ENCODE data around the gene PDYN.

DNA sequence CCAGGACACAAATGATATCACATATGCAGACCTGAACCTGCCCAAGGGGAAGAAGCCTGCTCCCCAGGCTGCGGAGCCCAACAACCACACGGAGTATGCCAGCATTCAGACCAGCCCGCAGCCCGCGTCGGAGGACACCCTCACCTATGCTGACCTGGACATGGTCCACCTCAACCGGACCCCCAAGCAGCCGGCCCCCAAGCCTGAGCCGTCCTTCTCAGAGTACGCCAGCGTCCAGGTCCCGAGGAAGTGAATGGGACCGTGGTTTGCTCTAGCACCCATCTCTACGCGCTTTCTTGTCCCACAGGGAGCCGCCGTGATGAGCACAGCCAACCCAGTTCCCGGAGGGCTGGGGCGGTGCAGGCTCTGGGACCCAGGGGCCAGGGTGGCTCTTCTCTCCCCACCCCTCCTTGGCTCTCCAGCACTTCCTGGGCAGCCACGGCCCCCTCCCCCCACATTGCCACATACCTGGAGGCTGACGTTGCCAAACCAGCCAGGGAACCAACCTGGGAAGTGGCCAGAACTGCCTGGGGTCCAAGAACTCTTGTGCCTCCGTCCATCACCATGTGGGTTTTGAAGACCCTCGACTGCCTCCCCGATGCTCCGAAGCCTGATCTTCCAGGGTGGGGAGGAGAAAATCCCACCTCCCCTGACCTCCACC, 56.4 kb downstream of the PDYN start:
- TF ChIP-seq CTCF (IDR thresholded peaks at IDR 0.05) = no peak
- no peak for TF ChIP-seq POLR2A (IDR thresholded peaks at IDR 0.05)
